SK-N-MC (cell line): Measurements from ENCODE around the gene ITPKB.

Source experiments
- EZH2 ChIP-seq: fragments of 200-600 bp; sonication (generic); IDR thresholded peaks from one replicate; pipeline ENCODE4 v1.6.1; 2017; ENCODE audit warnings: antibody characterized with exemption
- POLR2AphosphoS5 ChIP-seq: IDR thresholded peaks from 2 replicates; pipeline ENCODE4 v1.6.1; 2012; ENCODE audit warnings: mild to moderate bottlenecking, low read depth, low read length, borderline replicate concordance

GRCh38 chr1:226609836-226610455, 129.1 kb downstream of the ITPKB start:
- no peak for TF ChIP-seq EZH2
- no peak for TF ChIP-seq POLR2AphosphoS5
